HT1080 (cell line): ENCODE measurements around the gene STARD7. TPM values are rescaled to one million over a fixed set of nuclear protein-coding genes. Genes with fewer than 3 reads are reported as not detected.
"Not testable (repeated sequence)": the region's sequence is repeated elsewhere in the genome, so short reads cannot be mapped to it uniquely, and the experiment has no call there.

ENCODE experiments used
- DNase-seq: peaks from one replicate; pipeline ENCODE4 v3.0.0-alpha.2; 2015; ENCODE audit warnings: low read depth
- total RNA-seq: library from RNA; depleted of rRNA; stranded (reverse); fragments of >200 nt; shearing (Covaris generic); gene quantifications from 2 replicates; pipeline ENCODE4 v1.2.3, GENCODE V29; 2014

Gene STARD7
- total RNA-seq, 1 experiment from 2014 or later, result 153 TPM

DNA sequence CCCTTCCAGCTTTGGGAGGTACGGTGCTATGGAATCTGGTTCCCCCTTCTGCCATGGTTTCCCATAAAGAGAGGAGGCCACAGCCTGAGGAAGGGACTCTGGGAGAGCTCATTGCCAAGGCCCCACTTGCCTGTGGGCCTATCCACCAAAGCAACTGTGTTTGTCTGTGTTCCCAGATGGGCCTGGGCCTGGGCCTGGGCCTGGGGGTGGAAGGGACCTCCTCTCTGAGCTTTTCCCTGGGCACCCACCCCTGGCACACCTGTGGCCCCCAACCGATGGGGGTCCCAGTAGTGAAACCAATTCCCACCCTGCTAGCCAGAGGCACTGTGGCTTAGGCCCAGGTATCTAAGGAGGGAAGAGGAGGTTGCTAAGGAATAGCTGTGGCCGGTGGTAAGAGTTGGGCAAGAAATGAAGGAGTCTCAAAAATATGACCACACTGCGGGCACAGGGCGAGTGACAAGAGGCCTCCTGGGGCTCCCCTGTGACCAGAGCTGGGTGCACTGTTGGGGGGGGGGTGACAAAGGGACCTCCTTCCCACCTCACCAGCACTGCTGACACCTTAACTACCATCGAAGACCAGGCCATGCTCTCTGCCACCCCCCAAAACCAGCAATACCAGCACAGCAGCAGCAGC lies 58.5 kb downstream of the STARD7 start:
- DNase-seq, result no peak

DNA sequence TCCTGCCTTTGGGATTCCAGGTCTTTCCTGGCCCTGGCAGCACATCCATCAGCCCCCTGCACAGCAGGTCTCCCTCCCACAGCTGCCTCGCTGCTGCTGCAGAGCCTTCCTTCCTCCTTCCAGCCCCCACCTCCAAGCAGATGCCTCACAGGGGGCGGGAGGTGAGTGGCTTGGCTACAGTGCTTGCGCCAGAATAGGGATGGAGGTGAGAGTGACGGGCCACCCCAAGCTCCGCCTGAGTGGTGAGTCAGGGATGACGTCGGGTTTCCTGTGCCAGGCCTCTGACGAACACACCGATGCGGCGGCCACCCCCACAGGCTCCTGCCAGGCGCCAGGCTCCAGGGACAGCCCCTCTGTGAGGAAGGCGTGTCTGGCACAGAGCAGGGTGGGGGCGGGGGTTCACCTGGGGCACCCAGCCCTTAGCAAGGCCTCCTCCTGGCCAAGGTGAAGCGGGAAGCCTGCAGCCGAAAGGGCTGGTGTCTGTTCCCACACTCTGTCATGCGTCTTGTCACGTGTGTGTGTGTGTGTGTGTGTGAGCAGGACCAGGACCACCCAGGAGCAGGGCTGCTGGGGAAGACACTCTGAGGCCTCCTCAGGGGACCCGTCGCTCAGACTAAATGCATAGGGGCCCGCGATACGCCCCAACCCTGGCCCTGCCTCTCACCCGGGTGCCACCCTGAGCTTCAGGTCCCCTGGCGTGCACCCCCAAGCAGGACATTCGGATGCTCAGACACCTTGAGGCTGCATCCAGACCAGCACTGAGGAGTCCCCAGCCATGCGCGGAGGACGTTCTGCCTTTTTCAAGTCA lies 60.0 kb downstream of the STARD7 start:
- peak; percentile 84 for DNase-seq

DNA sequence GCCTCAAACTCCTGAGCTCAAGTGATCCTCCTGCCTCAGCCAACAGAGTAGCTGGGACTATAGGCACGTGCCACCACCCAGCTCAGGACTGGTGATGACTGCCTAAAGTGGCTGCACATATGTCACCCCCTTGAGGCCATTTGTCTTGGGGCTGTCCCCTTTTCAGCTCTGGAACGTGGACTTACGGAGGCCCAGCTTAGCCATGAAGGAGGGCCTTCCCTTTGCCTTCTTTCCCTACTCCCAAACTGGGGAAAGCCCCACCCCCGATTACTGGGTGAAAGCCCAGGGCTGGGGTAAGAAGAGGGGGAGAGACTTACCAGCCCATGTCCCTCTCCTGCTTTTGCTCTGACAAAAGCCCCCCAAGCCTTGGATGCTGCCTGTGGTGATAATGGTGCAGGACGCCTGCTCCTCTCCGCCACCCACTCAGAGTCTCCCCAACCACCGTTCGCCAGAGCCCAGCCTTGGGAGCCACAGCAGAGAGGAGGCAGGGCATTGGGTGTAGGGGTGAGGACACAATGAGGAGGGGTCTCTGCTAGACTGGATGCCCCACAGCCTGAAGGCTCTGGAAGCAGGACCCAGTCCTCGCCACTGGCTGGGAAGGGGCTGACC lies 60.9 kb downstream of the STARD7 start:
- no peak for DNase-seq

DNA sequence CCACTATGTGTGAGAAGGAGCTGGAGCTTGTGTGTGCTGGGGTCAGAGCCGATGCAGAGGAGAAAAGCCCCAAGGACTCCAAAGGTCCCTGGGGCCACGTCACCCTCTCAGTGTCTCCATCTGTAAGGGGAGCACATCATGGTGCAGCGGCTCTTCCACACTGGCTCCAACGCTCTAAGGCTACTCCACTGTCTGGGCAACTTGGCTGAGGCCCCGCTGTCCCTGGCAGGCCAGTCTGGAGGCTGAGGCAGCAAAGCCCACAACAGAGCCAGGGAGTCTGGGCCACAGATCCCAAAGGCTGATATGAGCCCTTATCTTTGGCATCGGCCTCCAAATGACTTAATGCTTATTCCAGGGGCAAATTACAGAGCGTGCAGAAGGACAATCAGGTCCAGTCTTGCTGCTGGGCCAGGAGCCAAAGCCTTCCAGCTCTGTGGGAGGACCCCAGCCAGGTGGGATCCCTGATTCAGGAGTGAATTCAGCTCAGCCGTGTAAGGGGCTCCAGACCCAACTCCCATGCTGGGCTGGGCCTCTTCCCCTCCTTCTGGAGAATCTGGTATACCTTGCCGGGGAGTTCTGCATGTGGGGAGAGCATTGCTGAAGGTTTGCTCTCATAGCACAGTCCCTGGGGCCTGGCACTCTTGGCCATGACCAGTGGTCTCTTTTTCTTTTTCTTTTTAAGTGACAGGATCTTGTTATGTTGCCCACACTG lies 61.6 kb downstream of the STARD7 start:
- no peak for DNase-seq

DNA sequence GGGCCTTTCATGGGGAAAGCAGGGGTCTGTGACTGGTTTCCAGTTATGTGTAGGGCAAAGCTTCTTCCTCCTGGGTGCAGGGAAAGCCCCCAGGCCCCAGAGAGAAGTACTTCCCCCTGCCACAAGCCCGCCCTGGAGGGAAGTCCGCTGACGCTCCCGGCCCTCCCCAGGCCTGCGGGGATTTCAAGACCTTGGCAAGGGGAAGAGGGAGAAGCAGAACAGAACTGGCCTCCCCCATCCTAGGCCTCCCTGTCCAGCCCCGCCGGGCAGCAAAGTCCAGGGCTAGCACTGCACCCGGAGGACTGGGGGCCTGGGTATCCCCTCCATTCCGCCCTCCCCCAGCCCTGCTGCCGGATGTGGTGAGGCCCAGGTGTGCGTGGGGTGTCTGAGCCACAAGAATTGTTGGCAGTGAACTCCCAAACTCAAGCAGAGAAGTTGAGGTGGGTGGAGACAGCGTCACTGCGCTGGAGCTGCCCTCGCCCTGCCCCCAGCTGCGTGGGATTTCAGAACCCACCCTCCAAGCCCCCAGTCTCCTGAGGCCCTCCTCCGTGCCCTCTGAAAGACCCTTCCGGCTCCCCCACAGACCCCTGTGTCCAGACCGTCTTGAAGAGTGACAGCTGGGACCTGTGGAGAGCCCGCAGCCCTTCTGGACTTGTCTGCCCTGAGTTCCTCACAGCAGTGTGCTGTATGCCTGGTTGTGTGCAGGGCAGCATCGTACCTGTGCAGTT lies 62.3 kb downstream of the STARD7 start:
- no peak for DNase-seq

DNA sequence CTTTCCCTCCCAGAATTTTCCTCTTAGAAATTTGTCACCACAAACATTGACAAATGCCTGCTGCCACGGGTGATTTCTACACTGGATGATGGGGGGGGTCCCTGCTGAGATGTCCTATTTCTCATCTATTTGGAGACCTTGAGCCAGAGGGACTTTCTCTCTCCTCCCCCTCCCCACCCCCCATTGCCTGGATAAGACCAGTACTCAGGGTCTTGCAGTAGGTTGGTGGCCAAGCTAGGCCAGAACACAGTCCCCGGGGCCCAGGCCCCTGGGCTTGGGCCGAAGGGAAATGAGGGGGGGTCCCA lies 62.8 kb downstream of the STARD7 start:
- no peak for DNase-seq

DNA sequence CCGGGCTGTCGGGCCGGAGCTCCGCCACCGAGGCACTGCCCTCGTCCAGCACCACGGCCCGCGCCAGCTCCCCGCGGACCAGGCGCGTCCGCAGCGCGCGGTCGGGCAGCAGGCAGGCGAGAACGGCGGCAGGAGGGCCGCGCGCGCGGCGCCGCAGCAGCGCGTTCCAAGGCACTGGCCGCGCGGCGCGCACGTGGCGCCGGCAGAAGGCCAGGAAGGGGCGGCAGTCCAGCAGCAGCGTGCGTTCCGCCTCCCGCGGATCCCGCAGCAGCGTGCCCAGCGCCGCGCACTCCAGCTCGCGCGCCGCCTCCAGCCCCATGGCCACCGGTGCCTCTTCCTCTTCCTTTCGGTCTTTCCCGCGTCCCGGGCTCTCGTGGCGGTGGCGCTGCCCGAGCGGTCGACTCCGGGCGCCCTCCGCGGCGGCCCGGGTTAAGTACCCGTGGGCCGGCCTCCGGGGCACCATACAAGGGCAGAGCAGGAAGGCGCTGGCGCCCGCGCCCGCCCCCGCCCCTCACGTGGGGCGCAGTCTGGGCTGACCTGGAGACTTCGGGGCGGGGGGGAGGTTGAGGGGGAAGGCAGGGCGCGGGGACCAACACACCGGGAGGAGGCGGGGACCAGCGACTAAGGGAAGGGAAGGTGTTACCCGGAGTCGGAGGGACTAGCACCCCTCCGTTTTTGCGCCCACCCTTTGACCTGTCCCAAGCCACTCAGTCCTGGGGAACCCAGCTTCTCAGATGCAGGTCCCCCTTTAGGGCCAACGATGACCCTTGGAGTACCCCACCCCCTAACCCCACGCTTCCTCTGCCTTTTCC lies 63.4 kb downstream of the STARD7 start, which contains the start of gene DUSP2:
DUSP2 (minus strand) TSS at position 405 of the 812 bp plus-strand sequence; CDS start at position 319, 86 bp downstream.
- DNase-seq, result peak; percentile 49

DNA sequence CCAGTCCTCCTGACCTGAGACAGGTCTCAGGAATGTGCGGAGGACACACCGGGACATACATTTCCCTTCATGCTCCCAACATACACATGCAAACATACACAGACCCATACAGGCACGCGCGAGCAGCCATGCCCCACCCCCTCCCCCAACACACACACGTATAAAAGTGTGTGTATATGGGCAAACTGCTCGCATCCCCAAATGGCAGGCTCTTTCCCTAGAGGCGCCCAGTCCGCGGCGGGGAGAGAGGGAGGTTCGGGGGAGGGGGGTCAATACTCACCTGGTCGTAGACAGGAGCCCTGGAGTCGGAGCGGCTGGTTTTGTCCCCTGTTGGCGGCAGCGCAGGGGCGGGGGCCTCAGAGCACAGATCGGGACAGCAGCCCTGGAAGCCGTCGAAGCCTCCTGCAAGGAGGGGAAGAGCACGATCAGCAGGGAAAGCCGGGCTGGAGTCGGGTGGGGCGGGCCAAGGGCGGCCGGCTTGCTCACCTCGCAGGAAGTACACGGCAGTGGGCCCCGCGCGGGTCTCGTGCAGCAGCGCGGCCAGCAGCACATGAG lies 64.1 kb downstream of the STARD7 start:
- peak; percentile 10 for DNase-seq

DNA sequence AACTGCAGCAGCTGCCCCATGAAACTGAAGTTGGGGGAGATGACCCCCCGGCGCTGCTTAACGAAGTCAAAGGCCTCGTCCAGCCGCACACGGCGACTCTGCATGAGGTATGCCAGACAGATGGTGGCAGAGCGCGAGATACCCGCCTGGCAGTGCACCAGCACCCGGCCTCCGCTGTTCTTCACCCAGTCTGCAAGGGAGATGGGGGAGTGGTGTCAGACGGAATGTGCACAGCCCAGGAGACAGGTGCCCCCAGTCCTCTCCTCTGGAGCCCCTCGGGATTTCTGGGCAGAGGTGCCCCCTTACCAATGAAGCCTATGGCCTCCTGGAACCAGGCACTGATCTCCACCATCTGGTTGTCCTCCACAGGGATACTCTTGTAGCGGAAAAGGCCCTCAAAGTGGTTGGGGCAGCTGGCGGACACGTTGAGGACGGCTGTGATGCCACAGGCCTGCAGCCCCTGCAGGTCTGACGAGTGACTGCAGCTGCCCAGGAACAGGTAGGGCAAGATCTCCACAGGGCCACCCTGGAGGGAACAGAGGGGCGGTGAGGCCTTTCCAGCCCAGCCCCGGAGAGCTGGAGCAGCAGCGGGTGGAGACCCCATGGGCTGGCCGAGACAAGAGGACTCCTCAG lies 64.7 kb downstream of the STARD7 start:
- DNase-seq, result no peak

DNA sequence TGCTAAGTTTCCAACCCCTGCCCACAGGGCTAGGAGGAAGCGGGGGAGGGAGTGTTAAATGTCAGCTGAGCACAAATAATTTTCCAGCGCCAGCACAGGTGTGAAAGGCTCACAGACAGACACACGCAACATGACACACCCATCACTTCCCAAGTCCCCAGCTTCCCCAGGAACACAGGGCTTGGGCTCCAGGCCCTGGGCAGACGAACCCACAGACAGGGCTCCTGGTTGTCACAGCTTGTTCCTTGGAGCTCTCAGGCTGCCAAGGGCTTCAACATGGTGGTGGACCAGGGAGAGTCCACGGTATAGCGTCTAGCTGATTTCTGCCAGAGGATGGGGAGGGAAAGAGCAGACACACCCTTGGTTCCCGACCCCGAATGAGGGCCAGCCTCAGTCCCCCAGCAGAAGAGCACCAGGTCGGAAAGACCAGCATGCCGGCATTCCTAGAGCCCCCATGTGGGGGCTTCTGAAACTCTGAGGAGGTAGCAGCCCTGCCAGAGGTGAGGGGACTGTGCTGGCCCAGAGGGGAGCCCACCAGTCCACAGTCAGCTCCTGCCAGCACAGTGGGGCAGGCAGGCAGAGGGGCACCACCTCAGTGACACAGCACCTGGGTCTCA lies 65.3 kb downstream of the STARD7 start:
- no peak for DNase-seq

DNA sequence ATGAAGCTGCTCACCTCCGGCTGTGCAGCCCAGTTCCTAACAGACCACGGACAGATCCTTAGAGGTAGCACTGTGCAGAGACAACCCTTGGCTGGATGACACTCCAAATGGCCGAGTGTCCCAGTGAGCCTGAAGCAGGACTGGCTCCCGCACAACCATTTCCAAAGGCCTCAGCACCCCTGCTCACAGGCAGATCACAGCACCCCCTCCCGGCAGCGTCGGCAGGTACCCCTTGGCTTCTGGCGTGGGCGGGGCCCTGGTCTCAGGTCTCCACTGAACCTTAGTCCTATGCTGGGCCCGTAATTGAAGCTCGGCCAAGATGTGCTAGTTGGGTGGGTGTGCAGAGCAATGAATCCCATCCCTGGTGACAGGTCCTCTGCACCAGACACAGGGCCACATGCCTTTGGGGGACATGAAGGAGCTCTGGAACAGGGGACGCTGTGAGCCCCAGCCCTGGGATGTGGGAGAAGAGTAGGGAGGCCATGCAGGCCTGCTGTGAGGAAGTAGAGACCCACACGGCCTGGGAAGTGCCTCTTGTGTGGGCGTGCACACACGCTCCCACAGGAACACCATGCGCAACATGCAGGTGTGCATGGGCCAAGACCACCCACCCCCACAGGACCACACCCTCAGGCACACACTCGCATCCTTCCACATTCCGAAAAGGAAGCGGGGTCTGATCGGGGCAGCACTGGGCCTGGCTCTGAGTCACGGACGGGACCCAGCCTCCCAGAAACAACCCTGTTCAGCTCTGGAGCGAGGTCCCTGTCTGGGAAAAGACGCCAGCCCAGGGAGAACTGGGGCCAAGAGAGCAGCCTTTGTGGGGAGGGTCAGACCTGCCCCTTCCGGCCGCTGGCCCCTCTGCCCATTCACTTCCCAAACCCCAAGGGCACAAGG lies 66.2 kb downstream of the STARD7 start:
- DNase-seq, result no peak

DNA sequence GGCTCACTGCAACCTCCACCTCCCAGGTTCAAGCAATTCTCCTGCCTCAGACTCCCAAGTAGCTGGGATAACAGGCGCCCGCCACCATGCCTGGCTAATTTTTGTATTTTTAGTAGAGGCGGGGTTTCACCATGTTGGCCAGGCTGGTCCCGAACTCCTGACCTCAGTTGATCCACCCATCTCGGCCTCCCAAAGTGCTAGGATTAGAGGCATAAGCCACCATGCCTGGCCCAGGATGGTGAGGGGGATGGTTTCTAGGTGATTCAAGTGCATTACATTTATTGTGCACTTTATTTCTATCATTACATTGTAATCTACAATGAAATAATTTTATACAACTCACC lies 67.0 kb downstream of the STARD7 start:
- not testable (repeated sequence) for DNase-seq

DNA sequence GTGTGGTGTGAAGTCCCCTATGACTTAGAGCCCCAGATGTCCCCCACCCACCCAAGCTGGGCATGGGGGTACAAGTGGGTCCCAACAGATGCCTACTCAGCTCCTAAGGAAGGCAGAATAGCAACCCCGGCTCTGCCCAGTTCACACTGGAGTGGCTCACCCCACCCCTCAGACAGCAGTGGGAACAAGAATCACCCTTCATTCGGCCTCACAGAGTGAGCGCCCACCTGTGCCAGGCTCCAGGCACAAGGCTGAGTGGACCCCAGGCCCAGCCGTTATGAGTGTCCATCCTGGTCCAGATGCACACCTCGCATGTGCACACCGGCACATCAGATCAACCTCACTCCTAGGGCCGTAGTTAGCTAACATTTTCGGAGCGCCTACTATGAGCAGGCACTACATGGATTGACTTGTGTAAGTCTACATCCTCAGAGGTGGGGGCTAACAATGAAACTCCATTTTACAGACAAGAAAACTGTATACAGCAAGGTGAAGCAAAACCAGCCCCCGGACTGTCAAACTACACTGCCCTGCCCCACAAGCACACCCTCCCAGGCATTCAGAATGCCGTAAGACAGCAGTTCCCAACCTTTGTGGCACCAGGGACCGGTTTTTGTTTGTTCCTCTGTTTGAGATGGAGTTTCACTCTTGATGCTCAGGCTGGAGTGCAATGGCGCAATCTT lies 67.5 kb downstream of the STARD7 start:
- DNase-seq, result no peak

DNA sequence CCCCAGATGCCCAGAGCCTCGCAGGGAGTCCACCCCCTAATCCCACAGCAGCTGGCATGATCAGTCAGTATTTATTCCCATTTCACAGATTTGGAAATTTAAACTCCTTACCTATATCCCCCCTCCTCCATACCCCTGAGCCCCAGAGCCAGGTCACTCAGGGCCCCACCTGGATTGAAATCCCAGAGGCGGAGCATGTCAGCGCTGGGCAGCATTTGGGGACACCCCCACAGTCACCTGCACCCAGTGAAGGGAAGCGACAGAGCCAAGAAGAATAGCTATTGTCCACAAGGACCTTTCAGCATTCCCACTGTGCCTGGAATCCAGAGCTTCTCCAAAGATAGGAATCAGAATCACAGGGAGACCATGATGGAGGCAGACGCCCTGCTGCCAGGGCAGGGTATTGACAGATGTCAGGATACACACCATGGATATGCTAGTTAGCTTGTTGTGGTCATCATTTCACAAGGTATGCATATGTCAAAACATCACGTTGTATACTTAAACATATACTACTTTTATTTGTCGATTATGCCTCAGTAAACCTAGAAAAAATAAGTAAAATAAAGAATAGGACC lies 69.4 kb downstream of the STARD7 start:
- DNase-seq, result no peak

DNA sequence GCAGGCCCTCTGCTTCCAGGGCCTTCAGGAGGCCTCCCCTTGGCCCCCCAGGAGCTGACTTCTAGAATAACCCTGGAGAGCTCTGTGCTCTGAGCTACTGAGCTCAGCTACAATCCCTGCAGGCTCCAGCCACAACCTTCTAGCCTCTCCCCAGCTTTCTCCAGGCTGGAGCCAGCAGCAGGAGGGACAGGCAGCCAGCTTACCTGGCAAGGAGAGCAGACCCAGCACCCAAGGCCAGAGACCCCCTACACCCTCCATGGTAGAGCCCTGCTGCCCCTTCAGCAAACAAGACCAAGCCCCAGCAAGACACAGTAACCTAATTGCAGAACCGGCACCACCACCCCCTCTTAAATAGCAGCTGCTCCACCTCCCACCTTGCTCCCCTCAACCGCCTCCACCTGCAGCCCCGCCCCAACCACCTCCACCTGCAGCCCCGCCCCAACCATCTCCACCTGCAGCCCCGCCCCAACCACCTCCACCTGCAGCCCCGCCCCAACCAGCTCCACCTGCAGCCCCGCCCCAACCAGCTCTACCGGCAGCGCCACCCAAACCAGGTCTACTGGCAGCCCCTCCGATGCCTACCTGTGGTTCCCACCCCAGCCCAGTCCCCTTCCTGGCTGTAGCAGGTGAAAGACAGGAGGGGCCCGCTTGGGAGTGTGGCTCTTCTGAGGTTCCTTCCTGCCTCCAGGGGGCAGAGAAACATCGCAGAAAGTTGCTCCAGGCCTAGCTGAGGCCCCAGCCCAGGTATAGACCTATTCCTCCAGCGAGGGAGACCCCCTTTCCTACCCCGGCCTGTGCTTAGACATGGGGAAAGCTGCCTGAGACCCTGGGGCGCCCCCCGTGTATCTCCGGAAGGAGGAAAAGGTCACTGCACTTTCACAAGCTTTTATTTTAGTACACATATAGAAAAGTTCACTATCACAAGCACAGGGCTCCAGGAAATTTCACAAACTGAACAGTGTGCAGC lies 70.2 kb downstream of the STARD7 start, which contains the start of gene ASTL:
ASTL (minus strand) TSS at position 324 of the 967 bp plus-strand sequence; CDS start at position 258, 66 bp downstream.
- DNase-seq, result no peak
